Neutrophil (primary cell): ENCODE measurements around the gene METTL1.

ENCODE experiments used
- H3K27ac ChIP-seq: fragments of 200-600 bp; sonication (generic); 2 replicates; pipeline ENCODE4 v1.5.1; 2016; ENCODE audit warnings: mild to moderate bottlenecking, moderate library complexity
- H3K27me3 ChIP-seq: fragments of 200-600 bp; sonication (generic); 2 replicates; pipeline ENCODE4 v1.6.0; 2016; ENCODE audit warnings: mild to moderate bottlenecking
- H3K36me3 ChIP-seq: fragments of 200-600 bp; sonication (generic); 2 replicates; pipeline ENCODE4 v1.5.1; 2017
- H3K4me1 ChIP-seq, 2 experiments: fragments of 200-600 bp in 1 of 2; sonication (generic) in 1 of 2; 1 replicate in 1 of 2; 2 replicates in 1 of 2; pipeline versions ENCODE4 v1.5.1 to v1.6.1; 2013 to 2016; ENCODE audit warnings: low read depth in 1 of 2, low read length in 1 of 2, mild to moderate bottlenecking in 1 of 2, moderate library complexity in 1 of 2; ENCODE audit not compliant: control insufficient read depth in 1 of 2, insufficient read depth in 1 of 2
- H3K4me3 ChIP-seq, 2 experiments: fragments of 200-600 bp in 1 of 2; sonication (generic) in 1 of 2; 1 replicate in 1 of 2; 2 replicates in 1 of 2; pipeline ENCODE4 v1.5.1; 2013 to 2016; ENCODE audit warnings: low read depth in 1 of 2, low read length in 1 of 2, mild to moderate bottlenecking in 1 of 2, moderate library complexity in 1 of 2
- H3K9me3 ChIP-seq: fragments of 200-600 bp; sonication (generic); 2 replicates; pipeline ENCODE4 v1.5.1; 2016
- CTCF ChIP-seq: fragments of 200-600 bp; sonication (generic); IDR thresholded peaks from 2 replicates; pipeline ENCODE4 v1.5.1; 2016; ENCODE audit warnings: antibody characterized with exemption

METTL1 gene

GRCh38 chr12:57816001-57816854 is 44.3 kb upstream of the METTL1 start:
- H3K9me3 ChIP-seq = no peaks in the 10 kb centered on the region
- H3K4me1 ChIP-seq = peaks cover 11 to 15% of the 10 kb centered on the region in 2 experiments
- H3K36me3 ChIP-seq = peaks cover 40% of the 10 kb centered on the region
- no peak overlapping the region for H3K4me3 ChIP-seq
- no peaks in the 10 kb centered on the region for H3K27me3 ChIP-seq
- peak overlapping the region; percentile 39 for H3K27ac ChIP-seq
- TF ChIP-seq CTCF = no peak

- Histone ChIP-seq H3K27ac (no peak overlapping the region), H3K4me3 (no peak overlapping the region), H3K4me1 (peaks cover 11 to 15% of the 10 kb centered on the region in 2 experiments), H3K27me3 (no peaks in the 10 kb centered on the region), H3K9me3 (no peaks in the 10 kb centered on the region), H3K36me3 (peaks cover 39% of the 10 kb centered on the region)
- TF ChIP-seq CTCF = no peak
These were observed 43.5 kb upstream of the METTL1 start for GRCh38 chr12:57815177-57816000.

GRCh38 chr12:57813971-57814772 is 42.3 kb upstream of the METTL1 start:
- Histone ChIP-seq H3K4me1 (peaks cover 11 to 12% of the 10 kb centered on the region in 2 experiments), H3K9me3 (no peaks in the 10 kb centered on the region), H3K36me3 (peaks cover 38% of the 10 kb centered on the region), H3K27ac (no peak overlapping the region), H3K27me3 (no peaks in the 10 kb centered on the region), H3K4me3 (no peak overlapping the region)
- no peak for TF ChIP-seq CTCF

GRCh38 chr12:57813111-57813970 is 41.4 kb upstream of the METTL1 start:
- Histone ChIP-seq H3K27me3 (no peaks in the 10 kb centered on the region), H3K27ac (no peak overlapping the region), H3K4me3 (no peak overlapping the region), H3K9me3 (no peaks in the 10 kb centered on the region), H3K4me1 (peaks cover 11 to 12% of the 10 kb centered on the region in 2 experiments), H3K36me3 (peaks cover 35% of the 10 kb centered on the region)
- no peak for TF ChIP-seq CTCF
